MM.1S (cell line): ENCODE measurements around the gene KIF7.

Experiments
- CTCF ChIP-seq: fragments of 300-600 bp; sonication (generic); IDR thresholded peaks from 2 replicates; pipeline ENCODE4 v1.5.1; 2016; ENCODE audit warnings: antibody characterized with exemption, low read length, mixed read lengths
- EZH2 ChIP-seq: fragments of 300-600 bp; sonication (generic); optimal IDR thresholded peaks from 2 replicates; pipeline ENCODE3; 2017; ENCODE audit warnings: low read depth, mild to moderate bottlenecking, antibody characterized with exemption, low read length, mixed read lengths
- EZH2phosphoT487 ChIP-seq: fragments of 300-600 bp; sonication (generic); IDR thresholded peaks from 2 replicates; pipeline ENCODE4 v1.6.1; 2018; ENCODE audit warnings: antibody characterized with exemption, low read length

GRCh38 chr15:89685995-89686394, 30.7 kb upstream of the KIF7 start:
- TF ChIP-seq EZH2phosphoT487 (no peak), CTCF (no peak), EZH2 (no peak)
